ENCODE measurements around the gene RECQL5. TPM values are rescaled to one million over a fixed set of nuclear protein-coding genes. Genes with fewer than 3 reads are reported as not detected.
"Not testable (repeated sequence)": the region's sequence is repeated elsewhere in the genome, so short reads cannot be mapped to it uniquely, and the experiment has no call there.

The RECQL5 gene
- total RNA-seq, 1 donor from 2014 or later: 11.0 TPM

- Histone ChIP-seq H3K4me1 (ENCODE audit: control insufficient read depth in 3 of 3, insufficient read depth in 3 of 3, low read length in 3 of 3) (peaks cover 5 to 9% (median 9%) of the 10 kb centered on the region in 3 donors), H3K27me3 (ENCODE audit: control insufficient read depth in 3 of 3, insufficient read depth in 3 of 3, low read length in 3 of 3) (no peaks in the 10 kb centered on the region), H3K4me3 (ENCODE audit: low read length in 3 of 3) (no peak overlapping the region), H3K9me3 (ENCODE audit: control insufficient read depth in 3 of 3, low read length in 3 of 3) (no peaks in the 10 kb centered on the region), H3K9ac (ENCODE audit: low read depth in 1 of 3, low read length in 3 of 3) (no peak overlapping the region), H3K27ac (ENCODE audit: low read depth, low read length) (no peak overlapping the region), H3K36me3 (ENCODE audit: control insufficient read depth in 3 of 3, insufficient read depth in 3 of 3, low read length in 3 of 3) (peaks cover 7 to 12% (median 10%) of the 10 kb centered on the region in 3 donors)
Observed at GRCh38 chr17:75643643-75644017, 23.3 kb downstream of the RECQL5 start.

DNA sequence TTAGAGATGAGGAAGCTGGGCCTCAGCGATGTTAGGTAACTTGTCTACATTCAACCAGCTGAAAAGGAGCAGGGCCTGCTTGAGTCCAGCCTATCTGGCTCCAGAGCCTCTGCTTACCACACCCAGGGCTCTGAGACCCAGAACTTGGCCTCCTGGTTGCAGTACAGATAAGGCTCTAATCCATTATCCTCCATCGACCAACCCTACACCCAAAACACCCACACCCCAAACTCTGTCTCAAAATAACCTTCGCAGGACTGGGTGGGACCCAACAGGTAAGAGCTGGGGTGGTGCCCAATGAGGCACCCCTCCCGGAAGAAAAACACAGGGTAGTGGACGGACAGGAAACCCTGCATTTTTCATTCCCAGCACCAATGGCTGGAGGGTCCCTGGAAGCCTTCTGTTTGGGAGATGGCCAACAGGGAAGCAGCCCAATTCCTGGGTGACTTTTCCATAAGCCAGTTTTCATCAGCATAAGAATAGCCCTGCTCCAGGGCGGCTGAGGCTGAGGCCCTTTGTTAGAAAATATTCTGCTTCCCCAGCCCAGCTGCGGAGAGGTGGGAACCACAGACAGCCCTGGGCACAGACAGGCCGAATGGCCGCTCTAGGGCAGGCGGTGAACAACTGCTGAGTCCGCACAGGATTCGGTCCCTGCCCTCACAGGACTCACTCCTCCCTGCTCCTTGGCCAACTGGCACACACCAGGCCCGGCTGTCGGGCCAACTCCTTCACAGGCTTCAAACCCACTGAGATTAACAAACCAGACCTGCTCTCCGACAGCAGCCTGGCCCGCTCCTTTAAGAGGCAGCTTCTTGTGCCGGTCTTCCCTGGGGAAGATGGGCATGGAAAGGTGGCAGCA, 23.9 kb downstream of the RECQL5 start:
- H3K27ac ChIP-seq (ENCODE audit: low read depth, low read length): no peak overlapping the region
- H3K27me3 ChIP-seq (ENCODE audit: control insufficient read depth in 3 of 3, insufficient read depth in 3 of 3, low read length in 3 of 3): no peaks in the 10 kb centered on the region
- peaks cover 5 to 10% (median 9%) of the 10 kb centered on the region in 3 donors for H3K36me3 ChIP-seq (ENCODE audit: control insufficient read depth in 3 of 3, insufficient read depth in 3 of 3, low read length in 3 of 3)
- no peak overlapping the region for H3K9ac ChIP-seq (ENCODE audit: low read depth in 1 of 3, low read length in 3 of 3)
- H3K9me3 ChIP-seq (ENCODE audit: control insufficient read depth in 3 of 3, low read length in 3 of 3): no peaks in the 10 kb centered on the region
- no peak overlapping the region for H3K4me3 ChIP-seq (ENCODE audit: low read length in 3 of 3)
- H3K4me1 ChIP-seq (ENCODE audit: control insufficient read depth in 3 of 3, insufficient read depth in 3 of 3, low read length in 3 of 3): peaks cover 5 to 9% (median 9%) of the 10 kb centered on the region in 3 donors

- Histone ChIP-seq H3K27me3 (ENCODE audit: control insufficient read depth in 3 of 3, insufficient read depth in 3 of 3, low read length in 3 of 3) (no peaks in the 10 kb centered on the region), H3K4me1 (ENCODE audit: control insufficient read depth in 3 of 3, insufficient read depth in 3 of 3, low read length in 3 of 3) (peaks cover 5 to 12% (median 9%) of the 10 kb centered on the region in 3 donors), H3K27ac (ENCODE audit: low read depth, low read length) (no peak overlapping the region), H3K9me3 (ENCODE audit: control insufficient read depth in 3 of 3, low read length in 3 of 3) (no peaks in the 10 kb centered on the region), H3K9ac (ENCODE audit: low read depth in 1 of 3, low read length in 3 of 3) (no peak overlapping the region), H3K4me3 (ENCODE audit: low read length in 3 of 3) (no peak overlapping the region), H3K36me3 (ENCODE audit: control insufficient read depth in 3 of 3, insufficient read depth in 3 of 3, low read length in 3 of 3) (peaks cover 3 to 8% (median 8%) of the 10 kb centered on the region in 3 donors)
Observed at GRCh38 chr17:75642182-75642783, 24.7 kb downstream of the RECQL5 start.

DNA sequence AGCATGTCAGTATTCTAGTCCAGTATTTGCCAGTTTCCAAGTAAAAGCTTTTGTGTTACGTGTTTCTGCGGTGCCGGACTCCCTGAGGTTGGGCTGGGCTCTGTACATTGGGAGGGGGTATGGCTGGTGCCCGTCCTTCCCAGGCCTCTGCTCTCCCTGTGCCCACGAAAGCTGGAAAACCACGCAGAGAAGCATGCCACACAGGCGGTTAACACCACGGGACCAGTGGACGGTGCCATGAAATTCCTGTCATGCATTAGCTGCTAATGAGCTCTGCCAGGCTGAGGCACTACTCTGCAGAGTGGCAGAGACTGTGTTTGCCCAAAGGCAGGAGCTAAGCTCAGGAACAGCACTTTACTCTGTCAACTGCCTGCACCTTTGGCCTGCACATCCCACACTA, 25.6 kb downstream of the RECQL5 start:
- peaks cover 12 to 21% (median 16%) of the 10 kb centered on the region in 3 donors for H3K4me1 ChIP-seq (ENCODE audit: control insufficient read depth in 3 of 3, insufficient read depth in 3 of 3, low read length in 3 of 3)
- no peaks in the 10 kb centered on the region for H3K9me3 ChIP-seq (ENCODE audit: control insufficient read depth in 3 of 3, low read length in 3 of 3)
- no peak overlapping the region for H3K9ac ChIP-seq (ENCODE audit: low read depth in 1 of 3, low read length in 3 of 3)
- H3K27ac ChIP-seq (ENCODE audit: low read depth, low read length): no peak overlapping the region
- no peak overlapping the region for H3K4me3 ChIP-seq (ENCODE audit: low read length in 3 of 3)
- H3K36me3 ChIP-seq (ENCODE audit: control insufficient read depth in 3 of 3, insufficient read depth in 3 of 3, low read length in 3 of 3): peaks cover 3 to 8% (median 3%) of the 10 kb centered on the region in 3 donors
- no peaks in the 10 kb centered on the region for H3K27me3 ChIP-seq (ENCODE audit: control insufficient read depth in 3 of 3, insufficient read depth in 3 of 3, low read length in 3 of 3)

- peaks cover 1 to 8% (median 3%) of the 10 kb centered on the region in 3 donors for H3K36me3 ChIP-seq (ENCODE audit: control insufficient read depth in 3 of 3, insufficient read depth in 3 of 3, low read length in 3 of 3)
Observed at GRCh38 chr17:75640556-75641119, 26.3 kb downstream of the RECQL5 start.

DNA sequence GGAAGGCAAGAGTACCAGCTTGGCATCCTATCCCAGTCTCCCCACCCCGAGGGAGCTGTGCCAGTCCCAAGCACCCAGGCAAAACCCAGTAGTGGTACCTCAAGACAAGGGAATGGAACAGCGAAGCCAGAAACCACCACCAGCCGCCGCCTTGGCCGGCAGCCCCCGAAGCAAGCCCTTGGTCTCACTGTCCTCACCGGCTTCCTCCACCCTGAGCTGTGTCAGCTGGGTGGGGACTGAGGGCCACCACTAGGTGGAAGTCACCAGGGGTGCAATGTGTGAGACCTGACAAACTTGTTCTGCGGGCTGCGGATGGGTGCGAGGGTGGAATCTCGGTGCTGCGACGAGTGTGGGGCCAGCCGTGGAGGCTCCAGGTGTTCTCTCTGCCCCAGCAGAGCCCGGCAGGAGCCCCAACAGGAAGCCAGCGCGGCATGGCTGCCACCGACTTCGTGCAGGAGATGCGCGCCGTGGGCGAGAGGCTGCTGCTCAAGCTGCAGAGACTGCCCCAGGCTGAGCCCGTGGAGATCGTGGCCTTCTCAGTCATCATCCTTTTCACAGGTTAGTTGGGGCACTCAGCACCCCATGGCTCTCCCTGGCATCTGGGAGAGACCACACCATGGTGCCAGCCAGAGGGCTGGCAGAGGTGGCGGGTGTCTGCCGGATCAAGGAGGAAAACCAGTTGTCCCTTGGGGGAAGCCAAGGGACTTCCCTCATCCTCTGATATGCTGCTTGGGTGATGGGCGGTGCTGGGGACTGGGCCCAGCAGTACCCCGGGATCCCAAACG, 27.0 kb downstream of the RECQL5 start:
- peaks cover 0 to 8% (median 3%) of the 10 kb centered on the region in 3 donors for H3K36me3 ChIP-seq (ENCODE audit: control insufficient read depth in 3 of 3, insufficient read depth in 3 of 3, low read length in 3 of 3)
- no peak overlapping the region for H3K9ac ChIP-seq (ENCODE audit: low read depth in 1 of 3, low read length in 3 of 3)
- no peaks in the 10 kb centered on the region for H3K9me3 ChIP-seq (ENCODE audit: control insufficient read depth in 3 of 3, low read length in 3 of 3)
- H3K27me3 ChIP-seq (ENCODE audit: control insufficient read depth in 3 of 3, insufficient read depth in 3 of 3, low read length in 3 of 3): no peaks in the 10 kb centered on the region
- peaks cover 26 to 35% (median 28%) of the 10 kb centered on the region in 3 donors for H3K4me1 ChIP-seq (ENCODE audit: control insufficient read depth in 3 of 3, insufficient read depth in 3 of 3, low read length in 3 of 3)
- H3K27ac ChIP-seq (ENCODE audit: low read depth, low read length): no peak overlapping the region
- no peak overlapping the region for H3K4me3 ChIP-seq (ENCODE audit: low read length in 3 of 3)

More at GRCh38 chr17:75640556-75641119, 26.3 kb downstream of the RECQL5 start:
- H3K27me3 ChIP-seq (ENCODE audit: control insufficient read depth in 3 of 3, insufficient read depth in 3 of 3, low read length in 3 of 3): no peaks in the 10 kb centered on the region
- no peak overlapping the region for H3K27ac ChIP-seq (ENCODE audit: low read depth, low read length)
- H3K9ac ChIP-seq (ENCODE audit: low read depth in 1 of 3, low read length in 3 of 3): no peak overlapping the region
- H3K4me3 ChIP-seq (ENCODE audit: low read length in 3 of 3): no peak overlapping the region
- no peaks in the 10 kb centered on the region for H3K9me3 ChIP-seq (ENCODE audit: control insufficient read depth in 3 of 3, low read length in 3 of 3)
- H3K4me1 ChIP-seq (ENCODE audit: control insufficient read depth in 3 of 3, insufficient read depth in 3 of 3, low read length in 3 of 3): peaks cover 19 to 28% (median 21%) of the 10 kb centered on the region in 3 donors

DNA sequence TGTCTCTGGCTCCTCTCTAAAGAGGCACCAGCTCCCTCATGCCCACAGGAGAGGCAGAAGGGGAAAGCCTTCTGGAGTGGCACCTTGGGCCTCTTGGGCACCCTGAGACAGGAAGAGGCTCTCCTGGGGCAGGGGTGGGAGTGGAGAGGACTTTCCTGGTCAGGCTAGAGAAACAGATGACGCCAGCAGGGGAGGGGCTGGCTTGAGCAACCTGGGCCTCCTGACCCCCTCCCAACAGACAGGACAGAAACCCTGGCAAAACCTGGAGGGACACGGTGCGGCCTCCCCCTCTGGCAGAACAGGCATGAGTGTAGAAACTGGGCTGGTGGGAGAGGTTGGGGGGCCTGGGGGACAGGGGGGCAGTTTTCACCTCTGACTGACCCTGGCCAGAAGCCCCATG, 27.6 kb downstream of the RECQL5 start:
- Histone ChIP-seq H3K27me3 (ENCODE audit: control insufficient read depth in 3 of 3, insufficient read depth in 3 of 3, low read length in 3 of 3) (no peaks in the 10 kb centered on the region), H3K36me3 (ENCODE audit: control insufficient read depth in 3 of 3, insufficient read depth in 3 of 3, low read length in 3 of 3) (peaks cover 0 to 8% (median 3%) of the 10 kb centered on the region in 3 donors), H3K4me3 (ENCODE audit: low read length in 3 of 3) (no peak overlapping the region), H3K9me3 (ENCODE audit: control insufficient read depth in 3 of 3, low read length in 3 of 3) (no peaks in the 10 kb centered on the region), H3K4me1 (ENCODE audit: control insufficient read depth in 3 of 3, insufficient read depth in 3 of 3, low read length in 3 of 3) (peaks cover 29 to 41% (median 33%) of the 10 kb centered on the region in 3 donors), H3K27ac (ENCODE audit: low read depth, low read length) (no peak overlapping the region), H3K9ac (ENCODE audit: low read depth in 1 of 3, low read length in 3 of 3) (no peak overlapping the region)

- Histone ChIP-seq H3K9ac (ENCODE audit: low read depth in 1 of 3, low read length in 3 of 3) (no peak overlapping the region), H3K4me3 (ENCODE audit: low read length in 3 of 3) (no peak overlapping the region), H3K36me3 (ENCODE audit: control insufficient read depth in 3 of 3, insufficient read depth in 3 of 3, low read length in 3 of 3) (peaks cover 0 to 8% (median 3%) of the 10 kb centered on the region in 3 donors), H3K4me1 (ENCODE audit: control insufficient read depth in 3 of 3, insufficient read depth in 3 of 3, low read length in 3 of 3) (peaks cover 33 to 45% (median 38%) of the 10 kb centered on the region in 3 donors), H3K27me3 (ENCODE audit: control insufficient read depth in 3 of 3, insufficient read depth in 3 of 3, low read length in 3 of 3) (no peaks in the 10 kb centered on the region), H3K27ac (ENCODE audit: low read depth, low read length) (no peak overlapping the region), H3K9me3 (ENCODE audit: control insufficient read depth in 3 of 3, low read length in 3 of 3) (no peaks in the 10 kb centered on the region)
Observed at GRCh38 chr17:75638893-75639292, 28.1 kb downstream of the RECQL5 start.

DNA sequence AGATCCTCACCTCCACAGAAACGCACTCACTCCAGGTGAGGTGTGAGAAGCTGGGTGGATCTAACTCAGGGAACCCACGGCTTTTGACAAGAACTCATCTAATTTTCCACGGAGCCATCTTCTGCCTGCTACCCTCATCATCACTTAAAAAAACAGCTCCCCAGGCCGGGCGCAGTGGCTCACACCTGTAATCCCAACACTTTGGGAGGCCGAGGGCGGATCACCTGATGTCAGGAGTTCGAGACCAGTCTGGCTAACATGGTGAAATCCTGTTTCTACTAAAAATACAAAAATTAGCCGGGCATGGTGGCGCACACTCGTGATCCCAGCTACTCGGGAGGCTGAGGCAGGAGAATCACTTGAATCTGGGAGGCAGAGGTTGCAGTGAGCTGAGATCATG, 28.9 kb downstream of the RECQL5 start:
- not testable (repeated sequence) for H3K9me3 ChIP-seq (ENCODE audit: control insufficient read depth in 3 of 3, low read length in 3 of 3); H3K27ac ChIP-seq (ENCODE audit: low read depth, low read length); H3K4me3 ChIP-seq (ENCODE audit: low read length in 3 of 3); H3K9ac ChIP-seq (ENCODE audit: low read depth in 1 of 3, low read length in 3 of 3); H3K27me3 ChIP-seq (ENCODE audit: control insufficient read depth in 3 of 3, insufficient read depth in 3 of 3, low read length in 3 of 3); H3K36me3 ChIP-seq (ENCODE audit: control insufficient read depth in 3 of 3, insufficient read depth in 3 of 3, low read length in 3 of 3)
- H3K4me1 ChIP-seq (ENCODE audit: control insufficient read depth in 3 of 3, insufficient read depth in 3 of 3, low read length in 3 of 3): peaks cover 42 to 54% (median 46%) of the 10 kb centered on the region in 3 donors
